IMR-90 (cell line): ENCODE data around the gene NT5E. TPM values are rescaled to one million over a fixed set of nuclear protein-coding genes. Genes with fewer than 3 reads are reported as not detected.

ENCODE experiments used
- ATAC-seq: fragments of 200-7000 bp; cut with Tn5 transposase; 2 replicates; pipeline ENCODE4 v1.9.1; 2020; ENCODE audit warnings: low read depth, mild to moderate bottlenecking, moderate library complexity
- BruUV-seq: library from RNA; stranded (reverse); fragments of 400-500 nt; replicated peaks from 2 replicates; lab custom pipeline; 2021; lab: Mats Ljungman, UMichigan
- CTCF ChIA-PET: fragments of 300-600 bp; formaldehyde crosslinking; extraction: SDS; loops from one replicate; lab custom pipeline; 2021; ENCODE audit warnings: antibody characterized with exemption; lab: Yijun Ruan, JAX
- POLR2A ChIA-PET: fragments of 300-600 bp; sonication (Branson Sonifier 250); formaldehyde crosslinking; loops from one replicate; lab custom pipeline; 2022; ENCODE audit warnings: antibody characterized with exemption; ENCODE audit not compliant: unreplicated experiment; lab: Charles Lee
- DNase-seq: peaks from one replicate; pipeline ENCODE4 v3.0.0; 2013
- H2AFZ ChIP-seq: replicated peaks from 2 replicates; pipeline ENCODE3; 2013; ENCODE audit warnings: low read length, mild to moderate bottlenecking; ENCODE audit not compliant: poor library complexity
- H2AK5ac ChIP-seq: 2 replicates; pipeline ENCODE4 v1.6.1; 2013; ENCODE audit warnings: low read depth, low read length, inconsistent platforms
- H2AK9ac ChIP-seq: replicated peaks from 2 replicates; pipeline ENCODE3; 2013; ENCODE audit warnings: mild to moderate bottlenecking, low read depth, low read length, moderate library complexity; ENCODE audit not compliant: poor library complexity
- H2BK120ac ChIP-seq: 2 replicates; pipeline ENCODE4 v1.6.1; 2013; ENCODE audit warnings: low read depth, low read length, inconsistent platforms
- H2BK15ac ChIP-seq: 3 replicates; pipeline ENCODE4 v1.6.1; 2013; ENCODE audit warnings: low read depth, low read length, inconsistent platforms
- H2BK20ac ChIP-seq: 2 replicates; pipeline ENCODE4 v1.6.1; 2013; ENCODE audit warnings: low read depth, mild to moderate bottlenecking, inconsistent platforms, low read length, moderate library complexity
- H2BK5ac ChIP-seq: 2 replicates; pipeline ENCODE4 v1.6.1; 2013; ENCODE audit warnings: mild to moderate bottlenecking, low read depth, low read length, inconsistent platforms; ENCODE audit not compliant: poor library complexity, severe bottlenecking
- H3K14ac ChIP-seq: replicated peaks from 2 replicates; pipeline ENCODE4 v1.6.1; 2013; ENCODE audit warnings: low read depth, low read length, inconsistent platforms
- H3K18ac ChIP-seq: 2 replicates; pipeline ENCODE4 v1.6.1; 2013; ENCODE audit warnings: low read depth, low read length, control low read depth
- H3K23ac ChIP-seq: 2 replicates; pipeline ENCODE4 v1.6.1; 2013; ENCODE audit warnings: low read depth, low read length, inconsistent platforms
- H3K27ac ChIP-seq: 2 replicates; pipeline ENCODE4 v1.5.1; 2013; ENCODE audit warnings: mild to moderate bottlenecking, control low read depth, low read length; ENCODE audit not compliant: insufficient read depth
- H3K27me3 ChIP-seq: 2 replicates; pipeline ENCODE4 v1.6.1; 2013; ENCODE audit warnings: low read length; ENCODE audit not compliant: control insufficient read depth, insufficient read depth
- H3K36me3 ChIP-seq: 2 replicates; pipeline ENCODE4 v1.6.1; 2013; ENCODE audit warnings: low read length, mixed read lengths; ENCODE audit not compliant: control insufficient read depth, insufficient read depth
- H3K4ac ChIP-seq: 2 replicates; pipeline ENCODE4 v1.6.1; 2013; ENCODE audit warnings: low read depth, low read length, inconsistent platforms
- H3K4me1 ChIP-seq: 2 replicates; pipeline ENCODE4 v1.6.1; 2013; ENCODE audit warnings: low read length, mixed read lengths; ENCODE audit not compliant: control insufficient read depth, insufficient read depth
- H3K4me2 ChIP-seq: 2 replicates; pipeline ENCODE4 v1.6.1; 2013; ENCODE audit warnings: low read depth, mild to moderate bottlenecking, control low read depth, low read length, moderate library complexity
- H3K4me3 ChIP-seq: 2 replicates; pipeline ENCODE4 v1.5.1; 2013; ENCODE audit warnings: low read depth, mild to moderate bottlenecking, control low read depth, low read length, moderate library complexity; ENCODE audit not compliant: insufficient read depth
- H3K56ac ChIP-seq: 2 replicates; pipeline ENCODE4 v1.6.1; 2013; ENCODE audit warnings: low read length, inconsistent platforms; ENCODE audit not compliant: insufficient read depth; ENCODE audit errors: extremely low read depth
- H3K79me1 ChIP-seq, 2 experiments: 2 replicates each; pipeline ENCODE4 v1.6.1; 2013; ENCODE audit warnings: low read length in 2 of 2, inconsistent platforms in 1 of 2, low read depth in 1 of 2
- H3K9ac ChIP-seq: 2 replicates; pipeline ENCODE4 v1.6.1; 2013; ENCODE audit warnings: low read depth, low read length, control low read depth
- H3K9me1 ChIP-seq: 2 replicates; pipeline ENCODE4 v1.6.1; 2013; ENCODE audit warnings: low read length, inconsistent platforms; ENCODE audit not compliant: insufficient read depth
- H3K9me3 ChIP-seq: 2 replicates; pipeline ENCODE4 v1.6.1; 2013; ENCODE audit warnings: low read length; ENCODE audit not compliant: control insufficient read depth, insufficient read depth
- H4K20me1 ChIP-seq: 2 replicates; pipeline ENCODE4 v1.6.1; 2013; ENCODE audit warnings: low read length, inconsistent platforms; ENCODE audit not compliant: insufficient read depth
- H4K5ac ChIP-seq: 2 replicates; pipeline ENCODE4 v1.6.1; 2013; ENCODE audit warnings: mild to moderate bottlenecking, low read depth, low read length, control low read depth
- H4K8ac ChIP-seq, 2 experiments: 2 replicates each; pipeline ENCODE4 v1.6.1; 2013; ENCODE audit warnings: low read depth in 2 of 2, low read length in 2 of 2, control low read depth in 1 of 2, inconsistent platforms in 1 of 2
- H4K91ac ChIP-seq: 2 replicates; pipeline ENCODE4 v1.6.1; 2013; ENCODE audit warnings: low read depth, low read length, inconsistent platforms; ENCODE audit not compliant: insufficient read depth
- BHLHE40 ChIP-seq: fragments of 150-350 bp; IDR thresholded peaks from 2 replicates; pipeline ENCODE4 v1.6.1; 2016; ENCODE audit warnings: mild to moderate bottlenecking, low read depth, low read length
- FOS ChIP-seq: fragments of 150-350 bp; IDR thresholded peaks from 2 replicates; pipeline ENCODE4 v1.6.1; 2016; ENCODE audit warnings: low read depth, low read length
- MAFK ChIP-seq: IDR thresholded peaks from 2 replicates; pipeline ENCODE4 v1.6.1; 2012; ENCODE audit warnings: low read depth, low read length, improper control_type of control experiment
- MXI1 ChIP-seq: IDR thresholded peaks from 2 replicates; pipeline ENCODE4 v1.6.1; 2012; ENCODE audit warnings: low read depth, mild to moderate bottlenecking, low read length, moderate library complexity, borderline replicate concordance
- NFE2L2 ChIP-seq: fragments of 150-350 bp; IDR thresholded peaks from 2 replicates; pipeline ENCODE4 v1.6.1; 2016; ENCODE audit warnings: low read depth, mild to moderate bottlenecking, low read length
- POLR2A ChIP-seq: IDR thresholded peaks from 2 replicates; pipeline ENCODE4 v1.6.1; 2012; ENCODE audit warnings: mild to moderate bottlenecking, low read depth, low read length
- RAD21 ChIP-seq: IDR thresholded peaks from 2 replicates; pipeline ENCODE4 v1.6.1; 2012; ENCODE audit warnings: low read length, improper control_type of control experiment
- WGBS, 2 experiments: methylation state at CpG; one replicate each; pipeline versions ENCODE4 v1.1.5 to v1.1.7; 2013; ENCODE audit warnings: missing lambda C conversion rate in 2 of 2; ENCODE audit not compliant: insufficient read length in 1 of 2; ENCODE audit errors: extremely low coverage in 2 of 2; 5-methylcytosine and 5-hydroxymethylcytosine counted together
- dilution Hi-C: fragments of 300-500 bp; cut with HindIII; formaldehyde crosslinking; loops from one replicate; pipeline ENCODE4 v1.14.3; 2018; ENCODE audit warnings: low sequenced_read_pairs; ENCODE audit not compliant: unreplicated experiment
- in situ Hi-C: fragments of 300-500 bp; cut with MboI; formaldehyde crosslinking; loops from 3 replicates; pipeline ENCODE4 v1.14.3; 2019; ENCODE audit warnings: low sequenced_read_pairs, inconsistent platforms, mixed read lengths
- intact Hi-C: fragments of 100-400 bp; cut with micrococcal nuclease; formaldehyde crosslinking; loops from 2 replicates; pipeline ENCODE4 v1.10.0; 2022
- polyA plus RNA-seq, 3 experiments: library from polyadenylated mRNA; depleted of rRNA; stranded (reverse); fragments of >200 nt; gene quantifications; 2 replicates each; pipeline ENCODE4 v1.2.3, GENCODE V29; 2012; ENCODE audit warnings: low replicate concordance in 1 of 3
- total RNA-seq: library from RNA; depleted of rRNA; stranded (reverse); fragments of >200 nt; gene quantifications from 2 replicates; pipeline ENCODE4 v1.2.3, GENCODE V29; 2012
- TF ChIP-seq, protein P1 (sequence below): fragments of 150-350 bp; IDR thresholded peaks from 2 replicates; pipeline ENCODE4 v1.6.1; 2017; ENCODE audit warnings: mild to moderate bottlenecking, antibody characterized with exemption, low read length, low read depth
- TF ChIP-seq, protein P2 (sequence below): fragments of 150-350 bp; IDR thresholded peaks from 2 replicates; pipeline ENCODE4 v1.6.1; 2016; ENCODE audit warnings: low read depth, mild to moderate bottlenecking, low read length, moderate library complexity, borderline replicate concordance

NT5E gene
- total and polyA plus RNA-seq, 2 of the 4 experiments (the other 2 are of a cell fraction): 153 to 280 TPM

DNA sequence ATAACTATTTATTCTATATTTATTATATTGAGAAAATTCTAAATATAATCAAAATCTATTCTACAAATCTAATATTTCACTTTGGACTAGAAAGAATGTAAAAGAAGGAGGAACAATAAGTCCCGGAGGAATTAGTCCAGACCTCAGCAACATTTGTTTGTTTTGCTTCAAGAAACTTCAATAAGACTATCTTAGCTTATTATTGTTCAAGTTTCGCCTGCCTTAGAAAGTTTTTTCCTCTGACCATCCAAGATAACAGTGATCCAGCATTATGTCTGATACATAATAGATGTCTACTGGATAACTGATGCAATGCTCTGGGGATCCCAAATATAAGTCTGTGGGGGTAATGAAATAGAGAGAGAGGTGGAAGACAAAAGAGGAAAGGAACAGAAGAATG lies 28.7 kb upstream of the NT5E start:
- H3K27me3 ChIP-seq: no peaks in the 10 kb centered on the region
- peak overlapping the region; percentile 44 for H3K4ac ChIP-seq
- H2BK120ac ChIP-seq: peak overlapping the region; percentile 50
- no peak overlapping the region for H3K27ac ChIP-seq
- DNase-seq (no peak), ATAC-seq (no peak)
- peak overlapping the region; percentile 77; the same call in 1 of the 2 replicates for H3K18ac ChIP-seq
- TF ChIP-seq RAD21 (no peak), MXI1 (no peak), FOS (no peak), BHLHE40 (no peak), POLR2A (no peak), NFE2L2 (no peak), MAFK (no peak)
- TF ChIP-seq, protein P1, sequence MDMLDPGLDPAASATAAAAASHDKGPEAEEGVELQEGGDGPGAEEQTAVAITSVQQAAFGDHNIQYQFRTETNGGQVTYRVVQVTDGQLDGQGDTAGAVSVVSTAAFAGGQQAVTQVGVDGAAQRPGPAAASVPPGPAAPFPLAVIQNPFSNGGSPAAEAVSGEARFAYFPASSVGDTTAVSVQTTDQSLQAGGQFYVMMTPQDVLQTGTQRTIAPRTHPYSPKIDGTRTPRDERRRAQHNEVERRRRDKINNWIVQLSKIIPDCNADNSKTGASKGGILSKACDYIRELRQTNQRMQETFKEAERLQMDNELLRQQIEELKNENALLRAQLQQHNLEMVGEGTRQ: no peak
- TF ChIP-seq, protein P2, sequence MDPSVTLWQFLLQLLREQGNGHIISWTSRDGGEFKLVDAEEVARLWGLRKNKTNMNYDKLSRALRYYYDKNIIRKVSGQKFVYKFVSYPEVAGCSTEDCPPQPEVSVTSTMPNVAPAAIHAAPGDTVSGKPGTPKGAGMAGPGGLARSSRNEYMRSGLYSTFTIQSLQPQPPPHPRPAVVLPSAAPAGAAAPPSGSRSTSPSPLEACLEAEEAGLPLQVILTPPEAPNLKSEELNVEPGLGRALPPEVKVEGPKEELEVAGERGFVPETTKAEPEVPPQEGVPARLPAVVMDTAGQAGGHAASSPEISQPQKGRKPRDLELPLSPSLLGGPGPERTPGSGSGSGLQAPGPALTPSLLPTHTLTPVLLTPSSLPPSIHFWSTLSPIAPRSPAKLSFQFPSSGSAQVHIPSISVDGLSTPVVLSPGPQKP: no peak
- no peaks in the 10 kb centered on the region for H4K20me1 ChIP-seq
- H3K9me1 ChIP-seq: peaks cover 10% of the 10 kb centered on the region
- no peak overlapping the region for H2AK9ac ChIP-seq
- peak overlapping the region; percentile 75; the same call in 1 of the 2 replicates for H4K91ac ChIP-seq
- H3K36me3 ChIP-seq: no peaks in the 10 kb centered on the region
- no peak overlapping the region for H3K9ac ChIP-seq
- ChIA-PET POLR2A (no interaction called here), CTCF (interaction anchor here (0.9 to 1.4 kb wide), 2 partner anchors 9 to 62 kb away, joined by 3 to 7 read pairs; no protein-coding TSS in a partner anchor)
- peaks cover 34% of the 10 kb centered on the region for H3K4me1 ChIP-seq
- no peak overlapping the region for H2AK5ac ChIP-seq
- no peak overlapping the region for H3K14ac ChIP-seq
- peak overlapping the region; percentile 43; the same call in 1 of the 3 replicates for H2BK15ac ChIP-seq
- H3K4me2 ChIP-seq: no peak overlapping the region
- H2BK20ac ChIP-seq: peak overlapping the region; percentile 79; the same call in 1 of the 2 replicates
- no peak overlapping the region; the same call in 1 of the 2 replicates for H3K23ac ChIP-seq
- dilution Hi-C loops (no loop called here), intact Hi-C loops (no loop called here), in situ Hi-C loops (no loop called here)
- H3K4me3 ChIP-seq: no peak overlapping the region
- H3K56ac ChIP-seq: no peak overlapping the region
- H4K5ac ChIP-seq: no peak overlapping the region; the same call in 1 of the 2 replicates
- WGBS, 2 experiments: no CpG with 5 or more reads among the region's 2 CpGs
- peak overlapping the region; percentile 38 to 59; a peak in 2 of 4 replicates for H4K8ac ChIP-seq
- BruUV-seq: no TSS peak
- no peaks in the 10 kb centered on the region for H3K9me3 ChIP-seq
- H2AFZ ChIP-seq: no peak overlapping the region
- peak overlapping the region; percentile 51 for H2BK5ac ChIP-seq
- H3K79me1 ChIP-seq: peaks cover 4 to 7% of the 10 kb centered on the region in 2 experiments; a peak in 1 of 4 replicates
